Sciatic nerve (tissue), 2 donors: ENCODE data around the gene SERPINC1. TPM values are rescaled to one million over a fixed set of nuclear protein-coding genes. Genes with fewer than 3 reads are reported as not detected.
"Not testable (repeated sequence)": the region's sequence is repeated elsewhere in the genome, so short reads cannot be mapped to it uniquely, and the experiment has no call there.

Source experiments
- ATAC-seq: fragments of 200-7000 bp; cut with Tn5 transposase; one replicate; pipeline ENCODE4 v1.9.1; 2020; ENCODE audit warnings: mild to moderate bottlenecking, moderate library complexity
- DNase-seq: peaks from one replicate; pipeline ENCODE4 v3.0.0-alpha.2; 2020; ENCODE audit warnings: low spot score
- intact Hi-C: fragments of 100-400 bp; cut with DNase I; formaldehyde crosslinking; loops from one replicate; pipeline ENCODE4 v1.14.2; 2022
- total RNA-seq: library from RNA; stranded (reverse); fragmentation: NEBNext Ultra II Directional; extraction: Animal tissue kit (Norgen Biotek cat#: 25700); gene quantifications from one replicate; pipeline ENCODE4 v1.2.1, GENCODE V29; 2021
- donor health status: DM: no; HTN: no; CAD: no.
- donor health status: DM: no; HTN: no; CAD: no.

The SERPINC1 gene
- total RNA-seq, 1 donor from 2014 or later: not detected

GRCh38 chr1:173900427-173900826 is 16.7 kb downstream of the SERPINC1 start:
- ATAC-seq (no peak), DNase-seq (no peak)
- intact Hi-C loops: no loop called here

- no peak for DNase-seq
- no peak for ATAC-seq
- intact Hi-C loops: no loop called here
Measured at GRCh38 chr1:173894189-173894588, 22.9 kb downstream of the SERPINC1 start.

- ATAC-seq (no peak), DNase-seq (no peak)
- intact Hi-C loops: no loop called here
Measured at GRCh38 chr1:173893611-173894010, 23.5 kb downstream of the SERPINC1 start.

GRCh38 chr1:173889885-173890284 is 27.2 kb downstream of the SERPINC1 start:
- ATAC-seq (no peak), DNase-seq (no peak)
- intact Hi-C loops: no loop called here

GRCh38 chr1:173888749-173889148 is 28.4 kb downstream of the SERPINC1 start:
- intact Hi-C loops: no loop called here

GRCh38 chr1:173887627-173888026 is 29.5 kb downstream of the SERPINC1 start:
- intact Hi-C loops: no loop called here
- no peak for DNase-seq
- no peak for ATAC-seq

More at GRCh38 chr1:173888749-173889148, 28.4 kb downstream of the SERPINC1 start:
- ATAC-seq: no peak
- DNase-seq: no peak

GRCh38 chr1:173886746-173887611 is 30.1 kb downstream of the SERPINC1 start:
- intact Hi-C loops: no loop called here
- ATAC-seq (no peak), DNase-seq (no peak)

- ATAC-seq (no peak), DNase-seq (no peak)
- intact Hi-C loops: no loop called here
Measured at GRCh38 chr1:173884701-173885100, 32.4 kb downstream of the SERPINC1 start.

GRCh38 chr1:173881117-173881516 is 36.0 kb downstream of the SERPINC1 start:
- ATAC-seq, intact Hi-C loops, DNase-seq: not testable (repeated sequence)

- intact Hi-C loops: no loop called here
- ATAC-seq: no peak
- no peak for DNase-seq
Measured at GRCh38 chr1:173878251-173878650, 38.9 kb downstream of the SERPINC1 start.

GRCh38 chr1:173876732-173877131 is 40.4 kb downstream of the SERPINC1 start:
- ATAC-seq: no peak
- DNase-seq: no peak
- intact Hi-C loops: no loop called here

GRCh38 chr1:173871500-173871899 is 45.6 kb downstream of the SERPINC1 start:
- intact Hi-C loops: no loop called here
- DNase-seq (no peak), ATAC-seq (no peak)

- ATAC-seq (no peak), DNase-seq (no peak)
- intact Hi-C loops: no loop called here
Measured at GRCh38 chr1:173871091-173871490, 46.0 kb downstream of the SERPINC1 start.

- no peak for ATAC-seq
- intact Hi-C loops: no loop called here
- no peak for DNase-seq
Measured at GRCh38 chr1:173870252-173871075, 46.7 kb downstream of the SERPINC1 start.

GRCh38 chr1:173869021-173869359 is 48.1 kb downstream of the SERPINC1 start:
- intact Hi-C loops: no loop called here
- no peak for DNase-seq
- ATAC-seq: no peak

GRCh38 chr1:173868266-173869020 is 48.7 kb downstream of the SERPINC1 start, which contains the start of gene ZBTB37:
Gene ZBTB37, plus strand, starts transcription at chr1:173868380. Its CDS starts 1,846 bp downstream, at chr1:173870226.
- DNase-seq: peak; percentile 91
- intact Hi-C loops: no loop called here
- peak; percentile 69 for ATAC-seq

GRCh38 chr1:173867753-173868265 is 49.3 kb downstream of the SERPINC1 start, which contains the start of gene GAS5:
Gene GAS5, minus strand, starts transcription at chr1:173867989.
- peak; percentile 100 for DNase-seq
- intact Hi-C loops: no loop called here
- peak; percentile 98 for ATAC-seq

- DNase-seq (no peak), ATAC-seq (peak; percentile 21)
- intact Hi-C loops: no loop called here
Measured at GRCh38 chr1:173867141-173867752, 49.9 kb downstream of the SERPINC1 start.
